ENCODE data around the gene STAG1. TPM values are rescaled to one million over a fixed set of nuclear protein-coding genes. Genes with fewer than 3 reads are reported as not detected.
"Not testable (repeated sequence)": the region's sequence is repeated elsewhere in the genome, so short reads cannot be mapped to it uniquely, and the experiment has no call there.

Gene STAG1
- total and polyA plus RNA-seq, 7 experiments from 2014 or later, result 18.5 to 50.7 (median 42.0) TPM

DNA sequence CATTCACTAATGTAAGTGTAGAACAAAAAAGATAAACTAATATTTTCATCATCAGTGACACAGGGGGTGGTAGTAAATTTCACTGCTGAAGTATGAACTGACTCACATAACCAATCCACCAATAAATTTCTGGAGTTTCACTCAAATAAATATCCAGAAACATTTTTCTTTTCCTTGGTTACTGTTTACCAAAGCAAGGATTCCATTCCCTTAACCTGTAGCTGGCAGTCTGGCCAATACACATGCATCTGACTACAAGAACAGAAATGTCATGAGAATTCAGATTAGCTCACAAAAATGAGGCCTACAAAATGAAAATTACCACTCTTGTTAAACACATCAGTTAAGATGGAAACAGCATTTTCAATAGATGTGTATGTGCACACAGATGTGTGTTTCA lies 80.3 kb downstream of the STAG1 start:
- ChIA-PET CTCF (no interaction called here), POLR2A (no interaction called here)
- Histone ChIP-seq H3K4me3 (ENCODE audit: low read length) (no peak overlapping the region), H3K4me1 (ENCODE audit: control insufficient read depth in 2 of 2, insufficient read depth in 2 of 2, low read length in 2 of 2) (peaks cover 3 to 7% of the 10 kb centered on the region in 2 donors), H3K27ac (ENCODE audit: low read depth, low read length) (no peak overlapping the region), H3K36me3 (ENCODE audit: control insufficient read depth in 2 of 3, insufficient read depth in 3 of 3, low read length in 3 of 3) (no peaks in the 10 kb centered on the region), H3K9me3 (ENCODE audit: control insufficient read depth in 2 of 3, low read length in 3 of 3) (no peaks in the 10 kb centered on the region), H3K27me3 (ENCODE audit: control insufficient read depth in 2 of 2, insufficient read depth in 2 of 2, low read length in 2 of 2) (no peaks in the 10 kb centered on the region)
- H3K4me3 Mint-ChIP-seq, result no peak overlapping the region
- no peak for ATAC-seq
- peaks cover 4 to 35% (median 23%) of the 10 kb centered on the region in 5 donors for H3K36me3 Mint-ChIP-seq
- DNase-seq, result no peak
- peak overlapping the region in 1 of 9 donors; percentile 27 for H3K27ac Mint-ChIP-seq
- peaks cover 18 to 67% (median 60%) of the 10 kb centered on the region in 7 donors for H3K4me1 Mint-ChIP-seq
- no peaks in the 10 kb centered on the region for H3K27me3 Mint-ChIP-seq
- peaks cover 0 to 4% (median 0%) of the 10 kb centered on the region in 11 donors for H3K9me3 Mint-ChIP-seq
- intact Hi-C loops (cut with micrococcal nuclease), result no loop called here

DNA sequence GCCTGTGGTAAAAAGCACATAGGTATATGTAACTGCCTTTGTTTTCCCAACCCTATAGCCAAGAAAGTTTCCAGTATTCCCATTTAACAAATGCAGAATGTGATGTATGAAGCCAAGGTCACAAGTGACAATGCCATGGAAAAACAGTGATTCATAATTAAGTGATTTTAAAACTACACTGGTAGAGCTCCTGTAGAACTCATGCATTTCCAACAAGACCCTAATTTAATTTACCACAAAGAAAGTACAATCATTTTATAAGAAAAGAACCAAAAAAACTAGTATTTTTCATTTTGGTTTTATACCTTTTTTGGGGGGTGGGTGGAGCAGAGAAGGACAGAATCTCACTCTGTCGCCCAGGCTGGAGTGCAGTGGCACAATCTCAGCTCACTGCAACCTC lies 82.0 kb downstream of the STAG1 start:
- ChIA-PET POLR2A (no interaction called here), CTCF (no interaction called here)
- Histone ChIP-seq H3K4me3 (ENCODE audit: low read length) (no peak overlapping the region), H3K27me3 (ENCODE audit: control insufficient read depth in 2 of 2, insufficient read depth in 2 of 2, low read length in 2 of 2) (no peaks in the 10 kb centered on the region), H3K4me1 (ENCODE audit: control insufficient read depth in 2 of 2, insufficient read depth in 2 of 2, low read length in 2 of 2) (peaks cover 0 to 4% of the 10 kb centered on the region in 2 donors), H3K27ac (ENCODE audit: low read depth, low read length) (no peak overlapping the region), H3K36me3 (ENCODE audit: control insufficient read depth in 2 of 3, insufficient read depth in 3 of 3, low read length in 3 of 3) (no peaks in the 10 kb centered on the region), H3K9me3 (ENCODE audit: control insufficient read depth in 2 of 3, low read length in 3 of 3) (no peaks in the 10 kb centered on the region)
- Mint-ChIP-seq H3K27me3 (no peaks in the 10 kb centered on the region), H3K9me3 (peaks cover 0 to 4% (median 0%) of the 10 kb centered on the region in 11 donors), H3K27ac (no peak overlapping the region), H3K36me3 (peaks cover 4 to 40% (median 21%) of the 10 kb centered on the region in 5 donors), H3K4me1 (peaks cover 18 to 59% (median 56%) of the 10 kb centered on the region in 7 donors), H3K4me3 (no peak overlapping the region)
- DNase-seq, result no peak
- intact Hi-C loops (cut with micrococcal nuclease), result no loop called here
- no peak for ATAC-seq

- H3K27me3 Mint-ChIP-seq, result no peaks in the 10 kb centered on the region
- peaks cover 0 to 4% (median 0%) of the 10 kb centered on the region in 11 donors for H3K9me3 Mint-ChIP-seq
- H3K4me3 Mint-ChIP-seq, result peak overlapping the region in 1 of 10 donors; percentile 2
- intact Hi-C loops (cut with micrococcal nuclease), result no loop called here
- DNase-seq (no peak), ATAC-seq (no peak)
- H3K4me1 Mint-ChIP-seq, result peaks cover 7 to 57% (median 50%) of the 10 kb centered on the region in 7 donors
- Histone ChIP-seq H3K9me3 (ENCODE audit: control insufficient read depth in 2 of 3, low read length in 3 of 3) (no peaks in the 10 kb centered on the region), H3K4me3 (ENCODE audit: low read length) (no peak overlapping the region), H3K27me3 (ENCODE audit: control insufficient read depth in 2 of 2, insufficient read depth in 2 of 2, low read length in 2 of 2) (no peaks in the 10 kb centered on the region), H3K36me3 (ENCODE audit: control insufficient read depth in 2 of 3, insufficient read depth in 3 of 3, low read length in 3 of 3) (no peaks in the 10 kb centered on the region), H3K27ac (ENCODE audit: low read depth, low read length) (no peak overlapping the region), H3K4me1 (ENCODE audit: control insufficient read depth in 2 of 2, insufficient read depth in 2 of 2, low read length in 2 of 2) (peaks cover 0 to 3% of the 10 kb centered on the region in 2 donors)
- peak overlapping the region in 1 of 9 donors; percentile 34 for H3K27ac Mint-ChIP-seq
- POLR2A ChIA-PET, result interaction anchor here (0.8 kb wide), 1 partner anchor 44 kb away, joined by 4 read pairs; no protein-coding TSS in a partner anchor
- CTCF ChIA-PET, result no interaction called here
- H3K36me3 Mint-ChIP-seq, result peaks cover 8 to 40% (median 19%) of the 10 kb centered on the region in 5 donors
Observed at GRCh38 chr3:136667081-136667480, 85.1 kb downstream of the STAG1 start.

GRCh38 chr3:136666301-136666700 lies 85.9 kb downstream of the STAG1 start:
- POLR2A ChIA-PET, result interaction anchor here (0.8 kb wide), 1 partner anchor 45 kb away, joined by 4 read pairs; no protein-coding TSS in a partner anchor
- CTCF ChIA-PET, result interaction anchor here (0.6 to 0.7 kb wide), 2 partner anchors 17 to 73 kb away, joined by 3 to 4 read pairs; no protein-coding TSS in a partner anchor
- Mint-ChIP-seq H3K27ac (peak overlapping the region in 1 of 9 donors; percentile 41), H3K4me1 (peaks cover 7 to 59% (median 50%) of the 10 kb centered on the region in 7 donors), H3K4me3 (peak overlapping the region in 3 of 10 donors; percentile 7 to 39 (median 7)), H3K36me3 (peaks cover 8 to 41% (median 18%) of the 10 kb centered on the region in 5 donors)
- H3K27me3 Mint-ChIP-seq; DNase-seq; H3K4me1 ChIP-seq (ENCODE audit: control insufficient read depth in 2 of 2, insufficient read depth in 2 of 2, low read length in 2 of 2); H3K27ac ChIP-seq (ENCODE audit: low read depth, low read length); H3K9me3 Mint-ChIP-seq; intact Hi-C loops (cut with micrococcal nuclease); ATAC-seq; H3K27me3 ChIP-seq (ENCODE audit: control insufficient read depth in 2 of 2, insufficient read depth in 2 of 2, low read length in 2 of 2); H3K9me3 ChIP-seq (ENCODE audit: control insufficient read depth in 2 of 3, low read length in 3 of 3); H3K36me3 ChIP-seq (ENCODE audit: control insufficient read depth in 2 of 3, insufficient read depth in 3 of 3, low read length in 3 of 3); H3K4me3 ChIP-seq (ENCODE audit: low read length): not testable (repeated sequence)

- Mint-ChIP-seq H3K27me3 (no peaks in the 10 kb centered on the region), H3K4me1 (peaks cover 7 to 70% (median 58%) of the 10 kb centered on the region in 7 donors), H3K9me3 (peaks cover 0 to 4% (median 0%) of the 10 kb centered on the region in 11 donors), H3K27ac (peak overlapping the region in 5 of 9 donors; percentile 2 to 25 (median 15)), H3K36me3 (peaks cover 8 to 41% (median 23%) of the 10 kb centered on the region in 5 donors), H3K4me3 (peak overlapping the region in 2 of 10 donors; percentile 5 to 13)
- Histone ChIP-seq H3K9me3 (ENCODE audit: control insufficient read depth in 2 of 3, low read length in 3 of 3) (no peaks in the 10 kb centered on the region), H3K4me1 (ENCODE audit: control insufficient read depth in 2 of 2, insufficient read depth in 2 of 2, low read length in 2 of 2) (peaks cover 0 to 10% of the 10 kb centered on the region in 2 donors), H3K4me3 (ENCODE audit: low read length) (no peak overlapping the region), H3K36me3 (ENCODE audit: control insufficient read depth in 2 of 3, insufficient read depth in 3 of 3, low read length in 3 of 3) (no peaks in the 10 kb centered on the region), H3K27me3 (ENCODE audit: control insufficient read depth in 2 of 2, insufficient read depth in 2 of 2, low read length in 2 of 2) (no peaks in the 10 kb centered on the region), H3K27ac (ENCODE audit: low read depth, low read length) (no peak overlapping the region)
- ChIA-PET CTCF (no interaction called here), POLR2A (no interaction called here)
- DNase-seq (no peak), ATAC-seq (no peak)
- intact Hi-C loops (cut with micrococcal nuclease), result no loop called here
Observed at GRCh38 chr3:136664771-136665170, 87.4 kb downstream of the STAG1 start.

- ATAC-seq (no peak), DNase-seq (no peak)
- no peaks in the 10 kb centered on the region for H3K36me3 ChIP-seq (ENCODE audit: control insufficient read depth in 2 of 3, insufficient read depth in 3 of 3, low read length in 3 of 3)
- H3K4me1 Mint-ChIP-seq, result peaks cover 7 to 65% (median 59%) of the 10 kb centered on the region in 7 donors
- H3K36me3 Mint-ChIP-seq, result peaks cover 4 to 33% (median 15%) of the 10 kb centered on the region in 5 donors
- H3K27me3 Mint-ChIP-seq, result no peaks in the 10 kb centered on the region
- H3K4me3 Mint-ChIP-seq, result peak overlapping the region in 2 of 10 donors; percentile 11 to 35
- POLR2A ChIA-PET, result no interaction called here
- H3K4me1 ChIP-seq (ENCODE audit: control insufficient read depth in 2 of 2, insufficient read depth in 2 of 2, low read length in 2 of 2), result peaks cover 0 to 10% of the 10 kb centered on the region in 2 donors
- H3K4me3 ChIP-seq (ENCODE audit: low read length), result no peak overlapping the region
- H3K9me3 Mint-ChIP-seq, result peaks cover 0 to 7% (median 0%) of the 10 kb centered on the region in 11 donors
- no peak overlapping the region for H3K27ac ChIP-seq (ENCODE audit: low read depth, low read length)
- no peaks in the 10 kb centered on the region for H3K9me3 ChIP-seq (ENCODE audit: control insufficient read depth in 2 of 3, low read length in 3 of 3)
- no peak overlapping the region for H3K27ac Mint-ChIP-seq
- intact Hi-C loops (cut with micrococcal nuclease), result no loop called here
- no peaks in the 10 kb centered on the region for H3K27me3 ChIP-seq (ENCODE audit: control insufficient read depth in 2 of 2, insufficient read depth in 2 of 2, low read length in 2 of 2)
- CTCF ChIA-PET, result no interaction called here
Observed at GRCh38 chr3:136661282-136661681, 90.9 kb downstream of the STAG1 start.
